H9 (cell line): ENCODE measurements around the gene PTCH1. TPM values are rescaled to one million over a fixed set of nuclear protein-coding genes. Genes with fewer than 3 reads are reported as not detected.

ENCODE experiments used
- DNase-seq: peaks from one replicate; pipeline ENCODE4 v3.0.0-alpha.2; 2017
- H2AFZ ChIP-seq: one replicate; pipeline ENCODE4 v1.6.1; 2013; ENCODE audit warnings: mild to moderate bottlenecking, low read length, control low read depth, moderate library complexity
- H2AK5ac ChIP-seq: 2 replicates; pipeline ENCODE4 v1.6.1; 2013; ENCODE audit warnings: low read length, control low read depth, mixed read lengths; ENCODE audit not compliant: insufficient read length
- H2BK120ac ChIP-seq: one replicate; pipeline ENCODE4 v1.6.1; 2013; ENCODE audit warnings: low read depth, mild to moderate bottlenecking, low read length, control low read depth, inconsistent platforms; ENCODE audit not compliant: poor library complexity, severe bottlenecking
- H2BK12ac ChIP-seq: 2 replicates; pipeline ENCODE4 v1.6.1; 2013; ENCODE audit warnings: low read length, control low read depth, mixed read lengths, low read depth; ENCODE audit not compliant: insufficient read length
- H2BK15ac ChIP-seq: 2 replicates; pipeline ENCODE4 v1.6.1; 2013; ENCODE audit warnings: low read depth, low read length, control low read depth
- H2BK20ac ChIP-seq: one replicate; pipeline ENCODE4 v1.6.1; 2013; ENCODE audit warnings: low read depth, mild to moderate bottlenecking, low read length, control low read depth, inconsistent platforms; ENCODE audit not compliant: poor library complexity, severe bottlenecking
- H2BK5ac ChIP-seq: 2 replicates; pipeline ENCODE4 v1.6.1; 2013; ENCODE audit warnings: low read length, control low read depth, mixed read lengths; ENCODE audit not compliant: insufficient read length
- H3K14ac ChIP-seq: 2 replicates; pipeline ENCODE4 v1.6.1; 2013; ENCODE audit warnings: low read length, control low read depth; ENCODE audit not compliant: insufficient read depth
- H3K18ac ChIP-seq: 2 replicates; pipeline ENCODE4 v1.6.1; 2013; ENCODE audit warnings: low read depth, mild to moderate bottlenecking, mixed read lengths, low read length, control low read depth; ENCODE audit not compliant: insufficient read length
- H3K23ac ChIP-seq: 2 replicates; pipeline ENCODE4 v1.6.1; 2013; ENCODE audit warnings: low read length, control low read depth, mixed read lengths, low read depth; ENCODE audit not compliant: insufficient read length
- H3K23me2 ChIP-seq: 2 replicates; pipeline ENCODE4 v1.6.1; 2013; ENCODE audit warnings: low read depth, mild to moderate bottlenecking, mixed read lengths, low read length, control low read depth; ENCODE audit not compliant: insufficient read length, poor library complexity, severe bottlenecking
- H3K27ac ChIP-seq: 2 replicates; pipeline ENCODE4 v1.5.1; 2013; ENCODE audit warnings: low read length, control low read depth, mixed read lengths, low read depth; ENCODE audit not compliant: insufficient read length
- H3K27me3 ChIP-seq: 2 replicates; pipeline ENCODE4 v1.6.1; 2013; ENCODE audit warnings: low read length, control low read depth, inconsistent platforms; ENCODE audit not compliant: insufficient read depth
- H3K4ac ChIP-seq: 2 replicates; pipeline ENCODE4 v1.6.1; 2013; ENCODE audit warnings: low read depth, mild to moderate bottlenecking, control low read depth, inconsistent platforms, low read length, moderate library complexity
- H3K4me1 ChIP-seq: 2 replicates; pipeline ENCODE4 v1.6.1; 2013; ENCODE audit warnings: low read length, control low read depth, inconsistent platforms; ENCODE audit not compliant: insufficient read depth
- H3K4me2 ChIP-seq: 2 replicates; pipeline ENCODE4 v1.6.1; 2013; ENCODE audit warnings: low read length, control low read depth, mixed read lengths; ENCODE audit not compliant: insufficient read length, insufficient read depth
- H3K56ac ChIP-seq: 2 replicates; pipeline ENCODE4 v1.6.1; 2013; ENCODE audit warnings: low read depth, mild to moderate bottlenecking, mixed read lengths, low read length, control low read depth; ENCODE audit not compliant: insufficient read length
- H3K79me1 ChIP-seq: 2 replicates; pipeline ENCODE4 v1.6.1; 2013; ENCODE audit warnings: low read depth, mild to moderate bottlenecking, moderate library complexity, low read length, control low read depth, inconsistent platforms; ENCODE audit not compliant: insufficient read depth, poor library complexity, severe bottlenecking
- H3K79me2 ChIP-seq: 2 replicates; pipeline ENCODE4 v1.6.1; 2013; ENCODE audit warnings: low read length, control low read depth, inconsistent platforms; ENCODE audit not compliant: insufficient read depth
- H3K9ac ChIP-seq: 2 replicates; pipeline ENCODE4 v1.6.1; 2013; ENCODE audit warnings: low read length, control low read depth, mixed read lengths; ENCODE audit not compliant: insufficient read length; ENCODE audit errors: extremely low read depth
- H3K9me3 ChIP-seq: one replicate; pipeline ENCODE4 v1.6.1; 2013; ENCODE audit warnings: low read depth, low read length, inconsistent platforms; ENCODE audit not compliant: control insufficient read depth
- H3T11ph ChIP-seq: one replicate; pipeline ENCODE4 v1.6.1; 2013; ENCODE audit warnings: mild to moderate bottlenecking, low read length, control low read depth, inconsistent platforms
- H4K20me1 ChIP-seq: one replicate; pipeline ENCODE4 v1.6.1; 2013; ENCODE audit not compliant: control insufficient read depth, insufficient read length, insufficient read depth
- H4K5ac ChIP-seq: 2 replicates; pipeline ENCODE4 v1.6.1; 2013; ENCODE audit warnings: low read depth, mild to moderate bottlenecking, mixed read lengths, low read length, control low read depth; ENCODE audit not compliant: insufficient read length
- H4K8ac ChIP-seq: replicated peaks from 2 replicates; pipeline ENCODE4 v1.6.1; 2013; ENCODE audit warnings: low read length, control low read depth, mixed read lengths, low read depth; ENCODE audit not compliant: insufficient read length
- H4K91ac ChIP-seq: 2 replicates; pipeline ENCODE4 v1.6.1; 2013; ENCODE audit warnings: low read depth, mild to moderate bottlenecking, moderate library complexity, mixed read lengths, low read length, control low read depth; ENCODE audit not compliant: insufficient read length
- H3K27ac Mint-ChIP-seq, 3 experiments: 2 replicates in 2 of 3; 3 replicates in 1 of 3; pipeline ENCODE4 v1.8.0; 2020 to 2021; ENCODE audit warnings: mixed read lengths in 3 of 3, mild to moderate bottlenecking in 1 of 3, moderate library complexity in 1 of 3
- H3K27me3 Mint-ChIP-seq: 2 replicates; pipeline ENCODE4 v1.8.0; 2021; ENCODE audit warnings: low read depth, mild to moderate bottlenecking, moderate library complexity, mixed read lengths
- H3K36me3 Mint-ChIP-seq, 3 experiments: 2 replicates in 2 of 3; 3 replicates in 1 of 3; pipeline ENCODE4 v1.8.0; 2020 to 2021; ENCODE audit warnings: low read depth in 3 of 3, mixed read lengths in 3 of 3; ENCODE audit not compliant: insufficient read depth in 1 of 3
- H3K4me1 Mint-ChIP-seq, 2 experiments: 2 replicates each; pipeline ENCODE4 v1.8.0; 2020; ENCODE audit warnings: mixed read lengths in 2 of 2
- H3K4me3 Mint-ChIP-seq, 2 experiments: 2 replicates in 1 of 2; 3 replicates in 1 of 2; pipeline ENCODE4 v1.8.0; 2020 to 2021; ENCODE audit warnings: mild to moderate bottlenecking in 2 of 2, mixed read lengths in 2 of 2, moderate library complexity in 1 of 2
- H3K9me3 Mint-ChIP-seq, 2 experiments: 2 replicates in 1 of 2; 3 replicates in 1 of 2; pipeline ENCODE4 v1.8.0; 2020; ENCODE audit warnings: mild to moderate bottlenecking in 2 of 2, mixed read lengths in 2 of 2, moderate library complexity in 1 of 2
- CTCF ChIP-seq: fragments of 200-600 bp; sonication (generic); conservative IDR thresholded peaks from 3 replicates; pipeline ENCODE4 v1.8.0; 2021; ENCODE audit warnings: antibody characterized with exemption, mild to moderate bottlenecking
- WGBS: extraction: QIAGEN DNeasy Blood & Tissue Kit; methylation state at CpG from one replicate; pipeline ENCODE4 v1.1.7; 2013; ENCODE audit warnings: missing lambda C conversion rate, low lambda C conversion rate, mixed read lengths; ENCODE audit not compliant: insufficient read length; ENCODE audit errors: extremely low coverage; 5-methylcytosine and 5-hydroxymethylcytosine counted together
- total RNA-seq: library from RNA; stranded (reverse); gene quantifications from 2 replicates; pipeline ENCODE4 v1.2.1, GENCODE V29; 2021

The PTCH1 gene
- total RNA-seq, 1 experiment from 2014 or later: 9.1 TPM

GRCh38 chr9:95510709-95511615 lies 5.8 kb downstream of the PTCH1 start:
- Histone ChIP-seq H3K79me1 (no peaks in the 10 kb centered on the region), H3K23me2 (peaks cover 48% of the 10 kb centered on the region), H4K8ac (no peak overlapping the region), H4K5ac (no peak overlapping the region), H3K27me3 (peaks cover 30% of the 10 kb centered on the region), H3K23ac (no peak overlapping the region), H3K4me1 (peaks cover 5% of the 10 kb centered on the region; the same call in 1 of the 2 replicates), H2BK15ac (no peak overlapping the region), H3K4ac (no peak overlapping the region), H2BK20ac (no peak overlapping the region), H4K91ac (no peak overlapping the region), H3K4me2 (peak overlapping the region; percentile 76), H3K79me2 (no peaks in the 10 kb centered on the region), H3K9ac (no peak overlapping the region), H3K18ac (peak overlapping the region; percentile 86), H2AK5ac (no peak overlapping the region), H3K56ac (no peak overlapping the region), H2BK12ac (no peak overlapping the region), H3T11ph (no peak overlapping the region), H3K27ac (no peak overlapping the region), H4K20me1 (no peaks in the 10 kb centered on the region), H2BK120ac (no peak overlapping the region), H2BK5ac (no peak overlapping the region), H2AFZ (no peak overlapping the region), H3K9me3 (no peaks in the 10 kb centered on the region), H3K14ac (peak overlapping the region; percentile 68)
- Mint-ChIP-seq H3K27ac (peak overlapping the region; percentile 49 to 97 (median 96); a peak in 5 of 7 replicates), H3K27me3 (peaks cover 70% of the 10 kb centered on the region), H3K36me3 (no peaks in the 10 kb centered on the region), H3K9me3 (no peaks in the 10 kb centered on the region), H3K4me1 (peaks cover 48 to 52% of the 10 kb centered on the region in 2 experiments), H3K4me3 (peak overlapping the region; percentile 82 to 98)
- no CpG with 5 or more reads among the region's 102 CpGs for WGBS
- DNase-seq: peak; percentile 92
- TF ChIP-seq CTCF: no peak
